Astrocyte (in vitro differentiated cells and primary cell): ENCODE measurements around the gene FBXO10. TPM values are rescaled to one million over a fixed set of nuclear protein-coding genes. Genes with fewer than 3 reads are reported as not detected.

ENCODE experiments used
- DNase-seq: peaks from one replicate; pipeline ENCODE4 v3.0.0-alpha.2; 2010; ENCODE audit warnings: low read depth
- FAIRE-seq: peaks from 2 replicates; lab custom pipeline; 2011; peaks lifted over from hg19 to GRCh38; lab: Jason Lieb, UNC
- H2AFZ ChIP-seq: 2 replicates; pipeline ENCODE4 v1.6.0; 2012; ENCODE audit warnings: low read depth, low read length, inconsistent platforms
- H3K27ac ChIP-seq: 2 replicates; pipeline ENCODE4 v1.5.1; 2011; ENCODE audit warnings: low read depth, low read length, inconsistent platforms
- H3K27me3 ChIP-seq: 2 replicates; pipeline ENCODE4 v1.6.0; 2011; ENCODE audit warnings: low read length, inconsistent platforms; ENCODE audit not compliant: insufficient read depth
- H3K36me3 ChIP-seq: 2 replicates; pipeline ENCODE4 v1.5.1; 2011; ENCODE audit warnings: low read length, inconsistent platforms; ENCODE audit not compliant: insufficient read depth
- H3K4me1 ChIP-seq: 2 replicates; pipeline ENCODE4 v1.5.1; 2011; ENCODE audit warnings: low read length, inconsistent platforms; ENCODE audit not compliant: insufficient read depth
- H3K4me2 ChIP-seq: 2 replicates; pipeline ENCODE4 v1.6.0; 2012; ENCODE audit warnings: low read length, inconsistent platforms
- H3K4me3 ChIP-seq: 2 replicates; pipeline ENCODE4 v1.5.1; 2011; ENCODE audit warnings: low read depth, mild to moderate bottlenecking, low read length, inconsistent platforms; ENCODE audit not compliant: insufficient read depth
- H3K79me2 ChIP-seq: 2 replicates; pipeline ENCODE4 v1.6.0; 2012; ENCODE audit warnings: mild to moderate bottlenecking, low read length, inconsistent platforms; ENCODE audit not compliant: insufficient read depth
- H3K9ac ChIP-seq: 2 replicates; pipeline ENCODE4 v1.6.0; 2012; ENCODE audit warnings: mild to moderate bottlenecking, low read length, inconsistent platforms
- H3K9me3 ChIP-seq: 2 replicates; pipeline ENCODE4 v1.5.1; 2012; ENCODE audit warnings: low read depth, mild to moderate bottlenecking, low read length, inconsistent platforms; ENCODE audit not compliant: insufficient read depth
- H4K20me1 ChIP-seq: 2 replicates; pipeline ENCODE4 v1.6.0; 2012; ENCODE audit warnings: low read length, inconsistent platforms; ENCODE audit not compliant: insufficient read depth
- H3K27ac Mint-ChIP-seq: one replicate; pipeline ENCODE4 v1.8.0; 2021; ENCODE audit warnings: mild to moderate bottlenecking, mixed read lengths; ENCODE audit not compliant: unreplicated experiment
- H3K27me3 Mint-ChIP-seq: one replicate; pipeline ENCODE4 v1.8.0; 2021; ENCODE audit warnings: low read depth, mixed read lengths; ENCODE audit not compliant: unreplicated experiment
- H3K36me3 Mint-ChIP-seq: one replicate; pipeline ENCODE4 v1.8.0; 2021; ENCODE audit warnings: low read depth, mixed read lengths; ENCODE audit not compliant: unreplicated experiment
- H3K4me1 Mint-ChIP-seq: one replicate; pipeline ENCODE4 v1.8.0; 2021; ENCODE audit warnings: low read depth, mixed read lengths; ENCODE audit not compliant: unreplicated experiment
- H3K4me3 Mint-ChIP-seq: one replicate; pipeline ENCODE4 v1.8.0; 2021; ENCODE audit warnings: mild to moderate bottlenecking, moderate library complexity, mixed read lengths; ENCODE audit not compliant: unreplicated experiment
- H3K9me3 Mint-ChIP-seq: one replicate; pipeline ENCODE4 v1.8.0; 2021; ENCODE audit warnings: mild to moderate bottlenecking, mixed read lengths; ENCODE audit not compliant: unreplicated experiment
- CTCF ChIP-seq: IDR thresholded peaks from 2 replicates; pipeline ENCODE4 v1.5.1; 2011; ENCODE audit warnings: low read depth, mild to moderate bottlenecking, inconsistent platforms, low read length, moderate library complexity; ENCODE audit not compliant: insufficient read depth
- EZH2 ChIP-seq: IDR thresholded peaks from 2 replicates; pipeline ENCODE4 v1.6.1; 2012; ENCODE audit warnings: mild to moderate bottlenecking, low read length, inconsistent platforms; ENCODE audit not compliant: insufficient read depth
- total RNA-seq: library from RNA; stranded (reverse); gene quantifications from 2 replicates; pipeline ENCODE4 v1.2.1, GENCODE V29; 2021

FBXO10 gene
- total RNA-seq, 1 donor from 2014 or later = 12.7 TPM

GRCh38 chr9:37522971-37523370 lies 53.2 kb downstream of the FBXO10 start:
- Histone ChIP-seq H3K9me3 (no peaks in the 10 kb centered on the region), H3K9ac (no peak overlapping the region), H4K20me1 (no peaks in the 10 kb centered on the region), H3K4me3 (no peak overlapping the region), H3K4me2 (no peak overlapping the region), H3K36me3 (peaks cover 4% of the 10 kb centered on the region), H3K27me3 (no peaks in the 10 kb centered on the region), H3K4me1 (no peaks in the 10 kb centered on the region), H3K79me2 (no peaks in the 10 kb centered on the region), H2AFZ (no peak overlapping the region), H3K27ac (no peak overlapping the region)
- FAIRE-seq (no peak), DNase-seq (no peak)
- no peaks in the 10 kb centered on the region for H3K4me1 Mint-ChIP-seq
- no peak overlapping the region for H3K27ac Mint-ChIP-seq
- no peak overlapping the region for H3K4me3 Mint-ChIP-seq
- no peaks in the 10 kb centered on the region for H3K27me3 Mint-ChIP-seq
- no peak for TF ChIP-seq EZH2
- no peak for TF ChIP-seq CTCF
- peaks cover 31% of the 10 kb centered on the region for H3K36me3 Mint-ChIP-seq
- no peaks in the 10 kb centered on the region for H3K9me3 Mint-ChIP-seq

- Mint-ChIP-seq H3K36me3 (peaks cover 32% of the 10 kb centered on the region), H3K27ac (no peak overlapping the region), H3K4me1 (no peaks in the 10 kb centered on the region), H3K9me3 (no peaks in the 10 kb centered on the region), H3K27me3 (no peaks in the 10 kb centered on the region), H3K4me3 (no peak overlapping the region)
- no peak overlapping the region for H3K4me3 ChIP-seq
- no peak overlapping the region for H3K4me2 ChIP-seq
- peaks cover 4% of the 10 kb centered on the region for H3K36me3 ChIP-seq
- no peaks in the 10 kb centered on the region for H3K4me1 ChIP-seq
- H3K9me3 ChIP-seq = no peaks in the 10 kb centered on the region
- no peak for DNase-seq
- H3K27ac ChIP-seq = no peak overlapping the region
- H4K20me1 ChIP-seq = no peaks in the 10 kb centered on the region
- H3K27me3 ChIP-seq = no peaks in the 10 kb centered on the region
- no peak for FAIRE-seq
- no peak overlapping the region for H2AFZ ChIP-seq
- H3K79me2 ChIP-seq = no peaks in the 10 kb centered on the region
- H3K9ac ChIP-seq = no peak overlapping the region
- TF ChIP-seq CTCF = no peak
- TF ChIP-seq EZH2 = no peak
Observed at GRCh38 chr9:37521111-37521510, 55.1 kb downstream of the FBXO10 start.

- Histone ChIP-seq H3K9ac (no peak overlapping the region), H4K20me1 (no peaks in the 10 kb centered on the region), H3K27me3 (no peaks in the 10 kb centered on the region), H3K4me3 (no peak overlapping the region), H3K27ac (no peak overlapping the region), H3K79me2 (no peaks in the 10 kb centered on the region), H3K4me2 (no peak overlapping the region), H3K36me3 (peaks cover 4% of the 10 kb centered on the region), H3K4me1 (no peaks in the 10 kb centered on the region), H2AFZ (no peak overlapping the region), H3K9me3 (no peaks in the 10 kb centered on the region)
- no peak for TF ChIP-seq EZH2
- no peak for TF ChIP-seq CTCF
- no peak overlapping the region for H3K4me3 Mint-ChIP-seq
- no peak for DNase-seq
- no peak overlapping the region for H3K27ac Mint-ChIP-seq
- no peaks in the 10 kb centered on the region for H3K9me3 Mint-ChIP-seq
- no peaks in the 10 kb centered on the region for H3K4me1 Mint-ChIP-seq
- H3K27me3 Mint-ChIP-seq = no peaks in the 10 kb centered on the region
- FAIRE-seq = no peak
- peaks cover 33% of the 10 kb centered on the region for H3K36me3 Mint-ChIP-seq
Observed at GRCh38 chr9:37520641-37521040, 55.5 kb downstream of the FBXO10 start.
